Common myeloid progenitor, CD34-positive (primary cell): ENCODE measurements around the gene PEX5L. TPM values are rescaled to one million over a fixed set of nuclear protein-coding genes. Genes with fewer than 3 reads are reported as not detected.

ENCODE experiments used
- CTCF ChIA-PET: fragments of 350-600 bp; sonication (Branson Sonifier 250); formaldehyde crosslinking; loops from one replicate; lab custom pipeline; 2021; ENCODE audit warnings: antibody characterized with exemption; lab: Charles Lee
- POLR2A ChIA-PET: fragments of 350-600 bp; sonication (Branson Sonifier 250); formaldehyde crosslinking; loops from one replicate; lab custom pipeline; 2021; ENCODE audit warnings: antibody characterized with exemption; lab: Charles Lee
- DNase-seq, 3 donors: peaks; one replicate each; pipeline versions ENCODE4 v3.0.0 to v3.0.0-alpha.2; 2013
- H3K27ac ChIP-seq, 2 experiments: 1 replicate in 1 of 2; 2 replicates in 1 of 2; pipeline ENCODE4 v1.7.0; 2013; ENCODE audit warnings: inconsistent platforms in 2 of 2, low read length in 2 of 2, mild to moderate bottlenecking in 2 of 2, low read depth in 1 of 2, moderate library complexity in 1 of 2; ENCODE audit not compliant: severe bottlenecking in 2 of 2, insufficient read depth in 1 of 2, poor library complexity in 1 of 2
- H3K27me3 ChIP-seq, 5 experiments: replicated peaks in 2 of 5; 1 replicate in 3 of 5; 2 replicates in 2 of 5; pipeline versions ENCODE4 v1.6.1 to v1.7.0; 2013; ENCODE audit warnings: low read length in 4 of 5, mild to moderate bottlenecking in 2 of 5, moderate library complexity in 2 of 5, inconsistent platforms in 1 of 5; ENCODE audit not compliant: insufficient read depth in 5 of 5, control insufficient read depth in 4 of 5
- H3K36me3 ChIP-seq, 4 experiments: 1 replicate in 2 of 4; 2 replicates in 2 of 4; pipeline versions ENCODE4 v1.6.1 to v1.7.0; 2013; ENCODE audit warnings: low read length in 3 of 4, control low read depth in 1 of 4, mild to moderate bottlenecking in 1 of 4; ENCODE audit not compliant: control insufficient read depth in 4 of 4, insufficient read depth in 4 of 4
- H3K4me1 ChIP-seq, 4 experiments: 1 replicate in 3 of 4; 2 replicates in 1 of 4; pipeline versions ENCODE4 v1.6.1 to v1.7.1; 2013; ENCODE audit warnings: low read length in 3 of 4, mild to moderate bottlenecking in 3 of 4, control low read depth in 1 of 4, inconsistent platforms in 1 of 4, moderate library complexity in 1 of 4; ENCODE audit not compliant: control insufficient read depth in 4 of 4, insufficient read depth in 4 of 4; ENCODE audit errors: control extremely low read depth in 1 of 4
- H3K4me3 ChIP-seq, 7 experiments: 1 replicate in 4 of 7; 2 replicates in 3 of 7; pipeline versions ENCODE4 v1.5.1 to v1.7.0; 2013; ENCODE audit warnings: mild to moderate bottlenecking in 7 of 7, low read length in 6 of 7, moderate library complexity in 6 of 7, inconsistent platforms in 2 of 7, low read depth in 2 of 7, control low read depth in 1 of 7; ENCODE audit not compliant: insufficient read depth in 4 of 7, control insufficient read depth in 1 of 7; ENCODE audit errors: extremely low read depth in 1 of 7
- H3K9me3 ChIP-seq, 5 experiments: 1 replicate in 4 of 5; 2 replicates in 1 of 5; pipeline versions ENCODE4 v1.6.1 to v1.7.1; 2013; ENCODE audit warnings: low read length in 4 of 5, mild to moderate bottlenecking in 2 of 5, inconsistent platforms in 1 of 5, low read depth in 1 of 5, moderate library complexity in 1 of 5; ENCODE audit not compliant: control insufficient read depth in 4 of 5, insufficient read depth in 2 of 5; ENCODE audit errors: control extremely low read depth in 1 of 5
- WGBS: methylation state at CpG from one replicate; pipeline ENCODE4 v1.1.5; 2013; ENCODE audit not compliant: insufficient coverage; 5-methylcytosine and 5-hydroxymethylcytosine counted together
- polyA plus RNA-seq: library from polyadenylated mRNA; unstranded; fragments of 120-200 nt; gene quantifications from one replicate; pipeline ENCODE4 v1.2.1, GENCODE V29; 2013

The PEX5L gene
- 0.07 TPM for polyA plus RNA-seq

GRCh38 chr3:180036671-180037455, at the start of gene PEX5L:
TSS of gene PEX5L (minus strand) at chr3:180036937. CDS start at chr3:180036599, 338 bp downstream.
- Histone ChIP-seq H3K27ac (no peak within 1 kb of the TSS), H3K27me3 (peaks cover 12 to 66% (median 24%) of the 10 kb centered on the region in 5 experiments), H3K4me1 (peaks cover 0 to 12% (median 8%) of the 10 kb centered on the region in 4 experiments), H3K9me3 (no peaks in the 10 kb centered on the region), H3K36me3 (no peaks in the 10 kb centered on the region), H3K4me3 (peak within 1 kb of the TSS in 4 of 7 experiments; percentile 27 to 53 (median 50))
- peak; percentile 20 to 71 (median 69) for DNase-seq
- WGBS, result 1% methylated on average over 87 of the region's 96 CpGs
- ChIA-PET POLR2A (no interaction called here), CTCF (no interaction called here)

GRCh38 chr3:180085122-180085710, 48.5 kb upstream of the PEX5L start:
- H3K9me3 ChIP-seq, result no peaks in the 10 kb centered on the region
- H3K4me1 ChIP-seq, result no peaks in the 10 kb centered on the region
- no peak overlapping the region for H3K27ac ChIP-seq
- no peaks in the 10 kb centered on the region for H3K27me3 ChIP-seq
- ChIA-PET POLR2A (no interaction called here), CTCF (interaction anchor here (1.0 kb wide), 3 partner anchors 155 to 263 kb away, joined by 3 to 4 read pairs (median 3); no protein-coding TSS in a partner anchor)
- no peak overlapping the region for H3K4me3 ChIP-seq
- H3K36me3 ChIP-seq, result no peaks in the 10 kb centered on the region
- peak in 2 of 3 donors; percentile 8 for DNase-seq
- 50% methylated on average over 2 of the region's 2 CpGs for WGBS

GRCh38 chr3:180082699-180083098, 46.0 kb upstream of the PEX5L start:
- no peaks in the 10 kb centered on the region for H3K9me3 ChIP-seq
- no peaks in the 10 kb centered on the region for H3K36me3 ChIP-seq
- ChIA-PET POLR2A (no interaction called here), CTCF (no interaction called here)
- WGBS, result 100% methylated on average over 1 of the region's 2 CpGs
- H3K27me3 ChIP-seq, result no peaks in the 10 kb centered on the region
- no peak for DNase-seq
- H3K4me3 ChIP-seq, result no peak overlapping the region
- H3K27ac ChIP-seq, result no peak overlapping the region
- H3K4me1 ChIP-seq, result no peaks in the 10 kb centered on the region

- 66% methylated on average over 2 of the region's 2 CpGs for WGBS
Measured at GRCh38 chr3:180078592-180078991, 41.9 kb upstream of the PEX5L start.

GRCh38 chr3:180073561-180073960, 36.8 kb upstream of the PEX5L start:
- Histone ChIP-seq H3K4me1 (no peaks in the 10 kb centered on the region), H3K9me3 (no peaks in the 10 kb centered on the region), H3K27ac (no peak overlapping the region), H3K36me3 (no peaks in the 10 kb centered on the region), H3K27me3 (no peaks in the 10 kb centered on the region), H3K4me3 (no peak overlapping the region)
- ChIA-PET POLR2A (no interaction called here), CTCF (no interaction called here)
- DNase-seq, result no peak

More at GRCh38 chr3:180078592-180078991, 41.9 kb upstream of the PEX5L start:
- H3K27me3 ChIP-seq, result no peaks in the 10 kb centered on the region
- CTCF ChIA-PET, result no interaction called here
- H3K9me3 ChIP-seq, result no peaks in the 10 kb centered on the region
- H3K36me3 ChIP-seq, result no peaks in the 10 kb centered on the region
- no peaks in the 10 kb centered on the region for H3K4me1 ChIP-seq
- H3K27ac ChIP-seq, result no peak overlapping the region
- POLR2A ChIA-PET, result interaction anchor here (0.6 kb wide), 1 partner anchor 244 kb away, joined by 3 read pairs; no protein-coding TSS in a partner anchor
- no peak overlapping the region for H3K4me3 ChIP-seq
- no peak for DNase-seq

GRCh38 chr3:180072786-180073185, 36.0 kb upstream of the PEX5L start:
- Histone ChIP-seq H3K27ac (no peak overlapping the region), H3K36me3 (no peaks in the 10 kb centered on the region), H3K4me1 (no peaks in the 10 kb centered on the region), H3K27me3 (no peaks in the 10 kb centered on the region), H3K4me3 (no peak overlapping the region), H3K9me3 (no peaks in the 10 kb centered on the region)
- DNase-seq, result no peak
- WGBS, result 100% methylated on average over 1 of the region's 1 CpG
- ChIA-PET POLR2A (no interaction called here), CTCF (no interaction called here)

GRCh38 chr3:180070925-180071324, 34.2 kb upstream of the PEX5L start:
- WGBS, result 17% methylated on average over 1 of the region's 3 CpGs

More at GRCh38 chr3:180070925-180071324, 34.2 kb upstream of the PEX5L start:
- Histone ChIP-seq H3K27me3 (no peaks in the 10 kb centered on the region), H3K4me3 (no peak overlapping the region), H3K27ac (no peak overlapping the region), H3K9me3 (no peaks in the 10 kb centered on the region), H3K36me3 (no peaks in the 10 kb centered on the region), H3K4me1 (no peaks in the 10 kb centered on the region)
- CTCF ChIA-PET, result no interaction called here
- DNase-seq, result no peak
- POLR2A ChIA-PET, result no interaction called here
